ENCODE data around the gene SVEP1.

SVEP1 gene

DNA sequence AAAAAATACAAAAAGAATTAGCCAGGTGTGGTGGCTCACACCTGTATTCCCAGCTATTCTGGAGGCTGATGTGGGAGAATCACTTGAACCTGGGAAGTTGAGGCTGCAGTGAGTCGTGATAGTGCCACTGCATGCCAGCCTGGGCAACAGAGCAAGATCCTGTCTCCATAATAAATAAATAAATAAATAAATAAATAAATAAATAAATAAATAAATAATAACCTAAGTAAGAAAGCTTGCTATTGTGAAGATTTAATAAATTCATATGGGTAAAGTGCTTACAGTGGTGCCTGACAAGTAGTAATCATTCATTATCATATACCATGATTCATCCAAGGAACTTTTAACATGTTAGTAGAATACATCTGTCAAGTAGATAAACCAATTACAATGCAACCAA lies 13.4 kb downstream of the SVEP1 start:
- H3K4me3 ChIP-seq (ENCODE audit: low read depth, low read length): no peak overlapping the region
- TF ChIP-seq CTCF (IDR thresholded peaks at IDR 0.05; ENCODE audit: borderline replicate concordance, insufficient read depth, low read depth, low read length): no peak

DNA sequence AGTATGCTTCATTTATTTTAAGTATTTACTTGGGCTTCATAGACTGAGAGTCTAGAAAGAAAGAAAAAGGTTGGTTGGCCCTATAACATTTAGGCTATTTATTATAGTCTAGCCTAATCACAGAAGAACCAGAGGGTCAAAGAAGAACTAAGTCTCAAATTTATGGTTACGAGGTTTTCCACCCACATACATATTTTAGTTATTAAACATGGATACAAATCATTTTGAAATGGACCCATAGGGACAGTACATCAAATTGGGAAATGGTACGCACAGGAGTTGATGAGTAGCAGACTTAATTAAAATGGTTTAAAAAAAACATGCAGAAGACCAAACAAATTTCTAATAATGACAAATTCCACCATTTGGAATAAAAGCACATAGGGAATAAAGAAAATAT lies 17.7 kb downstream of the SVEP1 start:
- no peak for TF ChIP-seq CTCF (IDR thresholded peaks at IDR 0.05; ENCODE audit: borderline replicate concordance, insufficient read depth, low read depth, low read length)
- no peak overlapping the region for H3K4me3 ChIP-seq (ENCODE audit: low read depth, low read length)

DNA sequence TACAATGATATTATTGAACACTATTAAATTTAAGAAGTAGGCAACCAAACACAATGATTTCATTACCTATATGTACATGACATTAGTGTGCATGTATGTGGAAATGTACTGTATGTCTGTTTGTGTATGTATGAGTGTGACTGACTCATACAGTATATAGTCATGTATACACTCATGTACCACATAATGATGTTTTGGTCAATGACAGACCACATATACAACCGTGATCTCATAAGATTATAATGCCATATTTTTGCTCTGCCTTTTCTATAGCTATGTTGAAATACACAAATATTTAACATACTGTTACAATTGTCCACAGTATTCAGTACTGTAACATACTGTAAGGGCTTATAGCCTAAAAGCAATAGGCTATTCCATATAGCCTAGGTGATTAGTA lies 19.7 kb downstream of the SVEP1 start:
- no peak overlapping the region for H3K4me3 ChIP-seq (ENCODE audit: low read depth, low read length)
- TF ChIP-seq CTCF (IDR thresholded peaks at IDR 0.05; ENCODE audit: borderline replicate concordance, insufficient read depth, low read depth, low read length): no peak

DNA sequence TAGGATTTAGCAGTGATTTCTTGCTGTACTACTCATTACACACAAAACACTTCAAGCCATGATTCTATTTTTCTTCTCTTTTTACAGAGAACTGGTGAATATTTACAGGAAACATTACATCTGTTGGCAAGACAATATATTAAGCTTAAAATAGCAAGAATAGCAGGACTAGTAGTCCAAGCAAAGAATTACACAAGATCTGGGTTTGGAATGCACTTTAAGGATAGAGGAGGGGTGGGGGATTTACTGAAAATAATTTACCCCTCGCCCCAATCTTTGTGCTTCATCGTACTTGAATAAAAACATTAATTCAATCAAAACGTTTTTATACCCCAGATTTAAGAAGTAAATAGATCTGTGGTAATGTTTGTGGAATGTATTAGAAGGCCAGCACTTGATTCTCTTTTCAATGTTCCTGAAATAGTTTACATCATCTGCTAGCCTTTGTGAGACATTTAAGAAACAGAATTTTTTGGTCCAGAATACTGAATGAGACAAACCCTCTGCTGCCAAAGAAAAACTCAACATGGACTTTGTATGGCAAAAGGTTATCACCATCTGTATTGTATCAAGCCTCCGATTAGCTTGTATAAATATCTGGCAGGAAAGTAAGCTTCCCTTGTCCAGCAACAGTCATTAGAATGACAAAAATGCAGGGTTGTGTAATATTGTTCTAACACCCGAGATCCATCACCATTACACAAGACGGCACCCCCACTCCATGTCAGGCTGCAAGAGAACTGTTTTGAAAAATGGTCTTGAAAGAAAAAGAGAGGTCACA lies 23.8 kb downstream of the SVEP1 start:
- TF ChIP-seq CTCF (IDR thresholded peaks at IDR 0.05; ENCODE audit: borderline replicate concordance, insufficient read depth, low read depth, low read length): no peak
- H3K4me3 ChIP-seq (ENCODE audit: low read depth, low read length): no peak overlapping the region

DNA sequence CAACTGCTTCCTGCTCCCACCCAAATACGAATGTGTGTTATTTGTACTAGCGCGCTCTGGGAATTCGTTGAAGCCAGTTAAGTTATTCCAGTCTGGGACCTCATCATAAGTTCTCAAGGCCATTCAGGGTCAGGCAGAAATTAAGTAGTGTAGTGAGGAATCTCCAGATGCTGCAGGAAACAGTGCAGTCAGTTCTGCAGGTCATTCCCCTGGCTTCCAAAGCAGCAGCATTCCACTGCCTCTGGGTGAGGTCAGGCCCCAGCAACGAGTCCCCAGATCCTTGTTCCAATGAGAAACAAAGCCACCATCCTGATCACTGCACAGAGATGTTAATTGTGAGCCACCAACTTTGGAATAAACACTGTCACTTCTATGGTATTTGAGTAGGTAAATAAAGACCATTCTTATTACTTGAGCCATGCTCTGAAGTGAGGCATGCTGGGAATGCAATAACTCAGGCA lies 33.1 kb downstream of the SVEP1 start:
- H3K4me3 ChIP-seq (ENCODE audit: low read depth, low read length): no peak overlapping the region
- no peak for TF ChIP-seq CTCF (IDR thresholded peaks at IDR 0.05; ENCODE audit: borderline replicate concordance, insufficient read depth, low read depth, low read length)

DNA sequence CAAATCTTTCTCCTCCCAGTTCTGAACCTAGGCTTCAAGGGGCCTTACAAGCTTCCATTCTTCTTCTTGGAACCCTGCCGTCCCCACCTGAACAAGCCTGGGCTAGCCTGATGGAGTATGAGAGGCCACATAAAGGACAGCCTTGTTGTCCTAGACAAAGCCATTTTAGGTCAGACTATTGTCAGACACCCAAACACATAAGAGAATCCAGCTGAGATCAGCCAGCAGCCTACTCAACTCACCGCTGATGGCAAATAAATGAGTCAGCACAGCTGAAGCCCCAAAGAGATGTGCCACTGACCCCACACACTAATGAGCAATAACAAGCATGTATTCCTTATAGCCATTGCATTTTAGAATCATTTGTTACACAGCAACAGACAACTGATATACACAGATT lies 33.8 kb downstream of the SVEP1 start:
- TF ChIP-seq CTCF (IDR thresholded peaks at IDR 0.05; ENCODE audit: borderline replicate concordance, insufficient read depth, low read depth, low read length): no peak

GRCh38 chr9:110543631-110544051 lies 35.9 kb downstream of the SVEP1 start:
- TF ChIP-seq CTCF (IDR thresholded peaks at IDR 0.05; ENCODE audit: borderline replicate concordance, insufficient read depth, low read depth, low read length): no peak
- no peak overlapping the region for H3K4me3 ChIP-seq (ENCODE audit: low read depth, low read length)

More for the DNA sequence above, 33.8 kb downstream of the SVEP1 start:
- no peak overlapping the region for H3K4me3 ChIP-seq (ENCODE audit: low read depth, low read length)
